HG02870 (cell line): ENCODE measurements around the gene A1BG.
A peak's percentile ranks its signal among the peaks of the same experiment; 100 is the strongest.

Experiments
- ATAC-seq: cut with Tn5 transposase; IDR thresholded peaks from one replicate; pipeline ENCODE4 v1.9.1; 2021; ENCODE audit warnings: mild to moderate bottlenecking, moderate library complexity; ENCODE audit not compliant: unreplicated experiment

Gene A1BG

DNA sequence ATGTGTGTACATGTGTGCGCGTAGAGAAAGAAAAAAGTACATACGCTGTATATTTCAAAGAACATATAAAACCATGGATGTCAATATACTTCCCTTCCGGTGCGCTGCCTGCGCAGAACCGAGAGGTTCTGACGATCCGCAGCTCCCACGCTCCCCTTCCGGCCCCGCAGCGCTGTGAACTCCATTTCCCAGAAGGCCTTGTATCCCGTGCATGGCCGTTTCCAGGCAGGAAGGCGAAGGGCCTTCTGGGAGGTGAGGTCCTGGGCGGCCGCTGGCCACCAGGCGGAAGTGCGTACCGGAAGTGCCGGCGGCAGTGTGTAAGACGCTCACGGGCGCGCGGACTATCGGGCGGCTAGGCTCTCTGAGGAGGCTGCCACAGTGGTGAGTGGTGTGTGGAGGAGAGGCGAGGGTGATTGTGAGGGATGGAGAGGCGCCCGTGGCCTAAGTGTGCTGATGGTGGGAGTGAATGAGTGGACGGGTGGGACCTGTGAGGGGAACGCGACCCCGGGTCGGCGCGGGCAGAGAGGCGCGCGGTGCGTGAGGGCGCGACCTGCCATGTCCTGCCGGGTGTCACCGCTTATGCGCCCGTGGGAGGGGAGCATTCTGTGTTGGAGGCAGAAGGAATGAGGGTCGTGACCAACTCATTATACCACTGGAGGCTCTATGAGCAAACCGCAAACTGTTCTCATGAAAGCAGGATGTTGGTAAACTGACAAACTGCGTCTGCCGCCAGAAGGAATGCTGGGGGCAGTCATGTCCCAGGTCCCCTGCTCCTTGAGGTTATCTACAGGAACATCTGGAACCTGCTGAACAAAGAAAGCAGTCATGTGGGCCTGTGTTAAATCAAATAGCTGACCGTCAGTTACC, 48.0 kb downstream of the A1BG start, which contains the start of gene ERVK3-1:
Gene ERVK3-1, plus strand, starts transcription at position 313 of the 867 bp plus-strand sequence. CDS start 6,792 bp downstream, outside the sequence.
- ATAC-seq, result peak; percentile 93

DNA sequence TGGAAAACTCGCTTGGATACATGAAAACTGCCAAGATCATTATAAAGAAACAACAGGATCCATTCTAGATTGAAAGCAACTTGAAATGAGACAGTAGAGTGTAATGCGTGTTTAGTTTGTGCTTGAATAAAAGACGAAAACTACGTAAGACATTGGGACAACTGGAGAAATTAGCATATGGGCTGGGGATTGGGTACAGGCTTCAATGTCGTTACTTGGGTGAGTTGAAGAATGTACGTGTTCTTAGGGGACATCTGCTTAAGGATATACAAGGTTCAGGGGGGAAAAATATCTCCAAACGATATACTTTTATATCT, 48.6 kb downstream of the A1BG start:
- no peak for ATAC-seq

DNA sequence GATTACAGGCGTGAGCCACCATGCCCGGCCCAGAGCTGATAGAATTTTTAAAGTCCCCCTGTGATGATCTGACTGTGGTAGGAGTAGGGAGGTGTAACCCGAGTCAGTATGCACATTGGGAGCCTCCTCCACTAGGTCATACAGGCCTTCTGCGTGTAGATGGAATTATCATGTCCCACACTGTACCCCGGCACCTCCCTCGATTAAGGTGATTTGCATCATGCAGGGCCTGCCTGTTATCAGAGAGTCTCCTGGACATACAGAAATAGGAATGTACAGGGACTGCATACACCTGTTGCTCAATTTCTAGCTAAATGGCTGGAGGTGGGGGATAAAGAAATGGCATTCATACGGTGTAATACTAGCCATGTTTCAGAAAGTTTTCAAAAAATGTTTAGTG, 49.0 kb downstream of the A1BG start:
- ATAC-seq, result no peak

DNA sequence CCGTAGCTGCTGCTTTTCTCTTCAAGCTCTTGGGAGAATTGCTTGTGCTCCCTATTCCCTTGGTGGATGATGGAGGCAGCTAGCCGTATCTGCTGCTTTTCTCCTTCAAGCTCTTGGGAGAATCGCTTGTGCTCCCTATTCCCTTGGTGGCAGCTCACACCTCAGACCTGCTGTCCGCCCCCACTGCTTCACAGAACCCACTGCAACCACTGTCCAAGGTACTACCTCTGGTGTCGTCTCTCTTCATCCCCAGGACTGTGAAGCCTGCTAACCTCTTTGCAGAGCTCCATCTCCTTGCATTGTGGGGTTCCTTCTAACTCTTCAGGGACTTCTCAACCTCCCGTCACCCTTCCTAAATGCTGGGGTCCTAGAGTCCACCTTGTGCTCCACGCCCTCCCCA, 52.7 kb downstream of the A1BG start:
- ATAC-seq, result no peak

DNA sequence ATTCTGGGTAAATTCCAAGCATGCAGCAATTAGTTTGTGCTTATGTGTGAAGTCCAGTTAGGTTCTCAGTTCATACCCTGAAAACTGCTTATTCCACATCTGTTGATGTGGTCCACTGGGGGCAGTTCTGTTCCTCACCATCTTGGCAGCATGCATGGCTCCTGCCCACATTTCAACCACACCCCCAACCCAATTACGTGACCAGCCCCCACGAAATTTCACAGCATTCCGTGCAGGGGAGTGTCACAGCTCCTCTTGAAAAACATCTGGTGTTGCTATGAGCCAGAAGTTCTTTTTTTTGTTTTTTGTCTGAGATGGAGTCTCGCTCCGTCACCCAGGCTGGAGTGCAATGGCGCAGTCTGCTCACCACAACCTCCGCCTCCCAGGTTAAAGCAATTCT, 57.2 kb downstream of the A1BG start:
- no peak for ATAC-seq
